K562 (cell line): ENCODE data around the gene IPCEF1. TPM values are rescaled to one million over a fixed set of nuclear protein-coding genes. Genes with fewer than 3 reads are reported as not detected.

ENCODE experiments used
- ATAC-seq: fragments of 200-7000 bp; cut with Tn5 transposase; 3 replicates; pipeline ENCODE4 v1.9.1; 2020; ENCODE audit warnings: moderate library complexity
- BruUV-seq: library from RNA; stranded (reverse); fragments of 400-500 nt; replicated peaks from 2 replicates; lab custom pipeline; 2021; lab: Mats Ljungman, UMichigan
- CTCF ChIA-PET: fragments of 300-600 bp; formaldehyde crosslinking; extraction: SDS; loops from one replicate; lab custom pipeline; 2021; ENCODE audit warnings: low intra/inter-chr PET ratio; lab: Yijun Ruan, JAX
- POLR2A ChIA-PET: fragments of 300-600, 350-650 bp; sonication (Branson Sonifier 250); formaldehyde crosslinking; extraction: SDS; loops from one replicate; lab custom pipeline; 2021; ENCODE audit warnings: antibody characterized with exemption, inconsistent platforms; lab: Yijun Ruan, JAX
- DNase-seq, 4 experiments: peaks; one replicate each; pipeline versions ENCODE4 v3.0.0 to v3.0.0-alpha.2; 2011 to 2018; ENCODE audit warnings: low spot score in 3 of 4, mixed read lengths in 3 of 4; ENCODE audit errors: extremely low read depth in 1 of 4
- FAIRE-seq: peaks from 2 replicates; lab custom pipeline; 2011; peaks lifted over from hg19 to GRCh38; lab: Jason Lieb, UNC
- H2AFZ ChIP-seq: 2 replicates; pipeline ENCODE4 v1.6.0; 2011; ENCODE audit warnings: low read depth, low read length, control low read depth, inconsistent platforms
- H3K27ac ChIP-seq: fragments of 200-600 bp; 3 replicates; pipeline ENCODE4 v1.8.0; 2011; ENCODE audit warnings: low read depth, mild to moderate bottlenecking, control low read depth, inconsistent platforms, low read length, moderate library complexity, mixed read lengths; ENCODE audit errors: extremely low read depth
- H3K27me3 ChIP-seq, 2 experiments: fragments of 300-600 bp in 1 of 2; 2 replicates in 1 of 2; 3 replicates in 1 of 2; pipeline versions ENCODE4 v1.6.0 to v1.8.0; 2011; ENCODE audit warnings: inconsistent platforms in 2 of 2, low read length in 2 of 2, mild to moderate bottlenecking in 1 of 2, mixed read lengths in 1 of 2, moderate library complexity in 1 of 2; ENCODE audit not compliant: control insufficient read depth in 2 of 2, insufficient read depth in 2 of 2
- H3K36me3 ChIP-seq: fragments of 300-600 bp; 3 replicates; pipeline ENCODE4 v1.8.0; 2011; ENCODE audit warnings: mild to moderate bottlenecking, low read length, inconsistent platforms; ENCODE audit not compliant: control insufficient read depth, insufficient read depth
- H3K4me1 ChIP-seq, 2 experiments: fragments of 200-600 bp in 1 of 2; replicated peaks in 1 of 2; 2 replicates in 1 of 2; 3 replicates in 1 of 2; pipeline versions ENCODE4 v1.5.1 to v1.8.0; 2011; ENCODE audit warnings: inconsistent platforms in 2 of 2, low read length in 2 of 2, mild to moderate bottlenecking in 1 of 2, mixed read lengths in 1 of 2, moderate library complexity in 1 of 2; ENCODE audit not compliant: control insufficient read depth in 2 of 2, insufficient read depth in 2 of 2
- H3K4me2 ChIP-seq: 2 replicates; pipeline ENCODE4 v1.6.1; 2011; ENCODE audit warnings: low read length, control low read depth, inconsistent platforms, mixed read lengths; ENCODE audit not compliant: insufficient read depth
- H3K4me3 ChIP-seq: fragments of 200-600 bp; sonication (generic), shearing (Covaris generic); 2 replicates; pipeline ENCODE4 v1.5.1; 2016; ENCODE audit warnings: control low read depth, inconsistent platforms
- H3K79me2 ChIP-seq: fragments of 200-600 bp; 3 replicates; pipeline ENCODE4 v1.8.0; 2011; ENCODE audit warnings: low read length, inconsistent platforms; ENCODE audit not compliant: control insufficient read depth, insufficient read depth
- H3K9ac ChIP-seq, 2 experiments: 2 replicates each; pipeline versions ENCODE4 v1.6.0 to v1.6.1; 2011; ENCODE audit warnings: low read depth in 2 of 2, low read length in 2 of 2, control low read depth in 1 of 2, inconsistent platforms in 1 of 2, mild to moderate bottlenecking in 1 of 2, mixed read lengths in 1 of 2; ENCODE audit not compliant: insufficient read depth in 1 of 2
- H3K9me1 ChIP-seq: one replicate; pipeline ENCODE4 v1.6.0; 2011; ENCODE audit warnings: inconsistent platforms, mild to moderate bottlenecking, low read length, moderate library complexity; ENCODE audit not compliant: control insufficient read depth, insufficient read depth
- H3K9me3 ChIP-seq: replicated peaks from 2 replicates; pipeline ENCODE4 v1.5.1; 2011; ENCODE audit warnings: low read depth, low read length, inconsistent platforms; ENCODE audit not compliant: control insufficient read depth, insufficient read depth
- H4K20me1 ChIP-seq: replicated peaks from 2 replicates; pipeline ENCODE4 v1.6.1; 2011; ENCODE audit warnings: low read length, inconsistent platforms, mixed read lengths; ENCODE audit not compliant: control insufficient read depth, insufficient read depth
- CHD2 ChIP-seq: IDR thresholded peaks from 2 replicates; pipeline ENCODE4 v1.6.1; 2011; ENCODE audit warnings: low read depth, low read length
- CTCFL ChIP-seq: IDR thresholded peaks from 2 replicates; pipeline ENCODE4 v1.6.1; 2011; ENCODE audit warnings: borderline replicate concordance, low read depth, mild to moderate bottlenecking, moderate library complexity, low read length; ENCODE audit not compliant: insufficient read depth, poor library complexity, severe bottlenecking
- E2F4 ChIP-seq: sonication (generic); formaldehyde crosslinking; IDR thresholded peaks from 2 replicates; pipeline ENCODE4 v1.8.0; 2022; ENCODE audit warnings: mild to moderate bottlenecking, low read depth, missing genetic modification reagents
- ELF1 ChIP-seq: fragments of 200-800 bp; sonication (Bioruptor generic); IDR thresholded peaks from 2 replicates; pipeline ENCODE4 v1.6.1; 2016; ENCODE audit warnings: missing genetic modification characterization, missing compliant biosample characterization
- HCFC1 ChIP-seq: IDR thresholded peaks from 2 replicates; pipeline ENCODE4 v1.6.1; 2012; ENCODE audit warnings: low read depth, low read length, improper control_type of control experiment
- KDM4B ChIP-seq, 2 experiments: fragments of 450-650 bp in 1 of 2; sonication (generic) in 1 of 2; IDR thresholded peaks; 2 replicates each; pipeline ENCODE4 v1.6.1; 2016 to 2017; ENCODE audit warnings: borderline replicate concordance in 2 of 2, antibody characterized with exemption in 1 of 2, low read depth in 1 of 2, mild to moderate bottlenecking in 1 of 2
- RREB1 ChIP-seq: fragments of 250-450 bp; sonication (Bioruptor Pico); IDR thresholded peaks from 2 replicates; pipeline ENCODE4 v1.4.0; 2020
- SMAD3 ChIP-seq: fragments of 450-650 bp; formaldehyde crosslinking; conservative IDR thresholded peaks from 2 replicates; pipeline ENCODE4 v1.4.0; 2020; ENCODE audit warnings: mild to moderate bottlenecking
- SNRNP70 ChIP-seq: fragments of 200-400 bp; formaldehyde crosslinking; optimal IDR thresholded peaks from 2 replicates; pipeline ENCODE3; 2017; ENCODE audit warnings: low read depth, low read length
- TGIF2 ChIP-seq: sonication (generic); formaldehyde crosslinking; IDR thresholded peaks from 2 replicates; pipeline ENCODE4 v1.8.1; 2022; ENCODE audit warnings: mild to moderate bottlenecking, missing genetic modification reagents, moderate library complexity
- ZNF121 ChIP-seq: sonication (generic); formaldehyde crosslinking; conservative IDR thresholded peaks from 2 replicates; pipeline ENCODE4 v1.8.0; 2022; ENCODE audit warnings: missing genetic modification reagents
- ZNF253 ChIP-seq: fragments of 250-450 bp; sonication (Bioruptor Pico); conservative IDR thresholded peaks from 2 replicates; pipeline ENCODE4 v1.6.1; 2021; ENCODE audit warnings: mild to moderate bottlenecking
- ZNF436 ChIP-seq: fragments of 250-450, 450-650 bp; sonication (Bioruptor Pico); formaldehyde crosslinking; IDR thresholded peaks from 2 replicates; pipeline ENCODE4 v1.7.0; 2020; ENCODE audit warnings: mild to moderate bottlenecking
- WGBS: fragments of 100-300 bp; shearing (Covaris generic); methylation state at CpG from one replicate; pipeline ENCODE4 v1.1.6; 2016; ENCODE audit warnings: low coverage, mixed read lengths; ENCODE audit not compliant: insufficient coverage; ENCODE audit errors: missing lambda C conversion rate; 5-methylcytosine and 5-hydroxymethylcytosine counted together
- in situ Hi-C: fragments of 300-500 bp; cut with MboI; formaldehyde crosslinking; loops from 4 replicates; pipeline ENCODE4 v1.15.0; 2018; ENCODE audit warnings: inconsistent platforms, mixed read lengths
- intact Hi-C: fragments of 100-400 bp; cut with micrococcal nuclease; formaldehyde crosslinking; loops from 2 replicates; pipeline ENCODE4 v1.14.2; 2022
- polyA plus RNA-seq, 8 experiments: library from polyadenylated mRNA; depleted of rRNA in 4 of 8; stranded (reverse) in 5 of 8; unstranded in 3 of 8; fragments of >200 nt; fragmentation: Nextera tagmentation in 2 of 8; fragmentation: Illumina TruSeq in 1 of 8; extraction: Ambion mirVana in 2 of 8; extraction: Trizol in 1 of 8; gene quantifications; 2 replicates each; pipeline versions ENCODE4 v1.2.1 to v1.2.3, GENCODE V29; 2011 to 2014; ENCODE audit warnings: inconsistent platforms in 1 of 8, missing spikeins in 1 of 8
- total RNA-seq, 7 experiments: library from RNA; depleted of rRNA in 6 of 7; stranded (reverse); fragments of >200 nt in 6 of 7; fragmentation: Illumina TruSeq in 2 of 7; extraction: Trizol in 2 of 7; gene quantifications; 2 replicates each; pipeline versions ENCODE4 v1.2.1 to v1.2.3, GENCODE V29; 2011 to 2021; ENCODE audit warnings: low replicate concordance in 1 of 7

The IPCEF1 gene
- total and polyA plus RNA-seq, 9 of the 15 experiments (the other 6 are each of a cell fraction or from before 2014, with no cell fraction given), result 0.14 to 0.18 TPM; not detected in 7

DNA sequence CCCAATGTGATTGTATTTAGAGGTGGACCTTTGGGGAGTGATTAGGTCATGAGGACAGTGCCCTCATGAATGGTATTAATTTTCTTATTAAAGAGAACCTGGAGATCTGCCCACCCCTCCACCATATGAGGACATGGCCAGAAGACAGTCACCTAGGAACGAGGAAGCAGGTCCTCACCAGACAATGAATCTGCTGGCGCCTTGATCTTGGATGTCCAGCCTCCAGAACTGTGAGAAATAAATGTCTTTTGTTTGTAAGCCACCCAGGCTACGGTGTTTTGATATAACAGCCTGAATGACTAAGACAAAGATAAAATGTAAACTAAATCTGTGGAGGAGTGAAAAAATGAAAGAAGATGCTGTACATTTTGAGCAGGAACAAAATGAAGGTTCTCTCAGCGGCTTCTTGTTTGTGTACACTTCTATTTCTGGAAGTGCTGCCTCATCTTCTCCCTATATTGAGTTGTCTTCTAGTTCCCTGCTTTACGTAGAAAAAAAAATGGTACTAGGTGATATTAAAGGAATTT, 1.5 kb upstream of the IPCEF1 start:
- Histone ChIP-seq H3K27ac (no peak overlapping the region), H4K20me1 (no peaks in the 10 kb centered on the region), H3K9me3 (no peaks in the 10 kb centered on the region), H3K79me2 (no peaks in the 10 kb centered on the region), H3K4me2 (no peak overlapping the region), H3K4me3 (no peak overlapping the region), H3K27me3 (peaks cover 12 to 23% of the 10 kb centered on the region in 2 experiments; a peak in 4 of 5 replicates), H2AFZ (no peak overlapping the region), H3K36me3 (no peaks in the 10 kb centered on the region), H3K9me1 (no peaks in the 10 kb centered on the region), H3K4me1 (peaks cover 0 to 10% of the 10 kb centered on the region in 2 experiments; a peak in 1 of 5 replicates), H3K9ac (no peak overlapping the region)
- 6% methylated on average over 5 of the region's 5 CpGs for WGBS
- POLR2A ChIA-PET, result no interaction called here
- intact Hi-C loops (loop anchor here (5.0 kb wide), 1 partner anchor 304 kb away; no protein-coding TSS in a partner anchor), in situ Hi-C loops (no loop called here)
- BruUV-seq, result no TSS peak
- CTCF ChIA-PET, result no interaction called here
- FAIRE-seq (no peak), ATAC-seq (no peak), DNase-seq (no peak)
- TF ChIP-seq SNRNP70 (no peak), SMAD3 (CRISPR knock-in tag) (no peak), KDM4B (IDR thresholded peaks at IDR 0.05; ENCODE audit: borderline replicate concordance in 2 of 2, low read depth in 1 of 2) (no peak), ZNF121 (CRISPR knock-in tag) (no peak), E2F4 (CRISPR knock-in tag) (no peak), CHD2 (no peak), TGIF2 (CRISPR knock-in tag) (no peak), CTCFL (no peak), ELF1 (tag) (no peak), HCFC1 (no peak), RREB1 (CRISPR knock-in tag) (no peak), ZNF436 (CRISPR knock-in tag) (no peak), ZNF253 (no peak)
